ENCODE data around the gene GXYLT1. TPM values are rescaled to one million over a fixed set of nuclear protein-coding genes. Genes with fewer than 3 reads are reported as not detected.

The GXYLT1 gene
- total and polyA plus RNA-seq, 2 experiments from 2014 or later, result 3.9 to 13.4 TPM

DNA sequence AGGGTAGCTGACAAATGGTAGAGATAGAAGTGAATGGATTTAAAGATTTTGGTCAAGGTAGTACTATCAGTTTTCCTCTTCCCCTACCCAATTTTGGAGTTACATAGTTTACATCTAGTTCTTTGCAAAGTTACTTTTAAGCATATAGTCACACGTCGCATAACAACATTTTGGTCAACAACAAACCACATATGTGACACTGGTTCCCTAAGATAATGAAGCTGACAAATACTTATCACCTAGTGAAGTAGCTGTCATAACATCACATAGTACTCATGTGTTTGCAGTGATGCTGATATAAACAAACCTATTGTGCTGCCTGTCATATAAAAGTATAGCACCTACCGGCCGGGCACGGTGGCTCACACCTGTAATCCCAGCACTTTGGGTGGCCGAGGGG, 48.0 kb upstream of the GXYLT1 start (continued):
- TF ChIP-seq, protein P1, sequence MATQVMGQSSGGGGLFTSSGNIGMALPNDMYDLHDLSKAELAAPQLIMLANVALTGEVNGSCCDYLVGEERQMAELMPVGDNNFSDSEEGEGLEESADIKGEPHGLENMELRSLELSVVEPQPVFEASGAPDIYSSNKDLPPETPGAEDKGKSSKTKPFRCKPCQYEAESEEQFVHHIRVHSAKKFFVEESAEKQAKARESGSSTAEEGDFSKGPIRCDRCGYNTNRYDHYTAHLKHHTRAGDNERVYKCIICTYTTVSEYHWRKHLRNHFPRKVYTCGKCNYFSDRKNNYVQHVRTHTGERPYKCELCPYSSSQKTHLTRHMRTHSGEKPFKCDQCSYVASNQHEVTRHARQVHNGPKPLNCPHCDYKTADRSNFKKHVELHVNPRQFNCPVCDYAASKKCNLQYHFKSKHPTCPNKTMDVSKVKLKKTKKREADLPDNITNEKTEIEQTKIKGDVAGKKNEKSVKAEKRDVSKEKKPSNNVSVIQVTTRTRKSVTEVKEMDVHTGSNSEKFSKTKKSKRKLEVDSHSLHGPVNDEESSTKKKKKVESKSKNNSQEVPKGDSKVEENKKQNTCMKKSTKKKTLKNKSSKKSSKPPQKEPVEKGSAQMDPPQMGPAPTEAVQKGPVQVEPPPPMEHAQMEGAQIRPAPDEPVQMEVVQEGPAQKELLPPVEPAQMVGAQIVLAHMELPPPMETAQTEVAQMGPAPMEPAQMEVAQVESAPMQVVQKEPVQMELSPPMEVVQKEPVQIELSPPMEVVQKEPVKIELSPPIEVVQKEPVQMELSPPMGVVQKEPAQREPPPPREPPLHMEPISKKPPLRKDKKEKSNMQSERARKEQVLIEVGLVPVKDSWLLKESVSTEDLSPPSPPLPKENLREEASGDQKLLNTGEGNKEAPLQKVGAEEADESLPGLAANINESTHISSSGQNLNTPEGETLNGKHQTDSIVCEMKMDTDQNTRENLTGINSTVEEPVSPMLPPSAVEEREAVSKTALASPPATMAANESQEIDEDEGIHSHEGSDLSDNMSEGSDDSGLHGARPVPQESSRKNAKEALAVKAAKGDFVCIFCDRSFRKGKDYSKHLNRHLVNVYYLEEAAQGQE (IDR thresholded peaks at IDR 0.05; ENCODE audit: unreplicated experiment), result no peak
- TF ChIP-seq JUNB (IDR thresholded peaks at IDR 0.05; ENCODE audit: unreplicated experiment) (no peak), ZNF114 (CRISPR knock-in tag; IDR thresholded peaks at IDR 0.05) (no peak), POLR2AphosphoS5 (IDR thresholded peaks at IDR 0.05; ENCODE audit: low read depth) (no peak), NANOG (IDR thresholded peaks at IDR 0.05; ENCODE audit: borderline replicate concordance) (no peak), CREB1 (CRISPR knock-in tag; IDR thresholded peaks at IDR 0.05; ENCODE audit: low read depth) (no peak), EZH2phosphoT487 (IDR thresholded peaks at IDR 0.05; ENCODE audit: unreplicated experiment) (no peak), EZH2 (IDR thresholded peaks at IDR 0.05; ENCODE audit: low read depth, unreplicated experiment) (no peak), ZNF331 (CRISPR knock-in tag; IDR thresholded peaks at IDR 0.05; ENCODE audit: low read depth) (no peak)
- TF ChIP-seq, protein P2, sequence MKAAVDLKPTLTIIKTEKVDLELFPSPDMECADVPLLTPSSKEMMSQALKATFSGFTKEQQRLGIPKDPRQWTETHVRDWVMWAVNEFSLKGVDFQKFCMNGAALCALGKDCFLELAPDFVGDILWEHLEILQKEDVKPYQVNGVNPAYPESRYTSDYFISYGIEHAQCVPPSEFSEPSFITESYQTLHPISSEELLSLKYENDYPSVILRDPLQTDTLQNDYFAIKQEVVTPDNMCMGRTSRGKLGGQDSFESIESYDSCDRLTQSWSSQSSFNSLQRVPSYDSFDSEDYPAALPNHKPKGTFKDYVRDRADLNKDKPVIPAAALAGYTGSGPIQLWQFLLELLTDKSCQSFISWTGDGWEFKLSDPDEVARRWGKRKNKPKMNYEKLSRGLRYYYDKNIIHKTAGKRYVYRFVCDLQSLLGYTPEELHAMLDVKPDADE (IDR thresholded peaks at IDR 0.05), result no peak
- TF ChIP-seq, protein P3, sequence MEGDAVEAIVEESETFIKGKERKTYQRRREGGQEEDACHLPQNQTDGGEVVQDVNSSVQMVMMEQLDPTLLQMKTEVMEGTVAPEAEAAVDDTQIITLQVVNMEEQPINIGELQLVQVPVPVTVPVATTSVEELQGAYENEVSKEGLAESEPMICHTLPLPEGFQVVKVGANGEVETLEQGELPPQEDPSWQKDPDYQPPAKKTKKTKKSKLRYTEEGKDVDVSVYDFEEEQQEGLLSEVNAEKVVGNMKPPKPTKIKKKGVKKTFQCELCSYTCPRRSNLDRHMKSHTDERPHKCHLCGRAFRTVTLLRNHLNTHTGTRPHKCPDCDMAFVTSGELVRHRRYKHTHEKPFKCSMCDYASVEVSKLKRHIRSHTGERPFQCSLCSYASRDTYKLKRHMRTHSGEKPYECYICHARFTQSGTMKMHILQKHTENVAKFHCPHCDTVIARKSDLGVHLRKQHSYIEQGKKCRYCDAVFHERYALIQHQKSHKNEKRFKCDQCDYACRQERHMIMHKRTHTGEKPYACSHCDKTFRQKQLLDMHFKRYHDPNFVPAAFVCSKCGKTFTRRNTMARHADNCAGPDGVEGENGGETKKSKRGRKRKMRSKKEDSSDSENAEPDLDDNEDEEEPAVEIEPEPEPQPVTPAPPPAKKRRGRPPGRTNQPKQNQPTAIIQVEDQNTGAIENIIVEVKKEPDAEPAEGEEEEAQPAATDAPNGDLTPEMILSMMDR (conservative IDR thresholded peaks at IDR 0.05; ENCODE audit: low read depth in 2 of 2), result no peak

DNA sequence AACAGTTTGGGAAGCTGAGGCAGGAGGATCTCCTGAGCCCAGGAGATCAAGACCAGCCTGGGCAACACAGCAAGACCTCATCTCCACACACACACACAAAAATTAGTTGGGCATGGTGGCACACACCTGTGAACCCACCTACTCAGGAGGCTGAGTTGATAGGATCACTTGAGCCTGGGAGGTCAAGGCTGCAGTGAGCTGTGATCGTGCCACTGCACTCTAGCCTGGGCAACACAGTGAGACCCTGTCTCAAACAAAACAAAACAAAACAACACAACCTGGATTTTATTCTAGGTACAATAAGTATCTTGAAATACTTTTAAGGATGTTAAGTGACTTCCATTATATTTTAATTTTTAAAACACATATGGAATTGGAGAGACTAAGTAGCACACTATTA, 47.6 kb upstream of the GXYLT1 start:
- Mint-ChIP-seq H3K4me1 (peaks cover 6% of the 10 kb centered on the region; the same call in 2 of the 3 replicates), H3K27ac (no peak overlapping the region)

More for the DNA sequence above, 47.6 kb upstream of the GXYLT1 start:
- no peaks in the 10 kb centered on the region for H3K27me3 Mint-ChIP-seq (ENCODE audit: insufficient read depth, low read depth, poor library complexity)
- H3K9me3 Mint-ChIP-seq, result no peaks in the 10 kb centered on the region
- Histone ChIP-seq H3K4me1 (ENCODE audit: insufficient read depth) (no peaks in the 10 kb centered on the region), H3K27me3 (ENCODE audit: insufficient read depth) (no peaks in the 10 kb centered on the region), H3K4me2 (no peak overlapping the region), H3K4me3 (no peak overlapping the region), H2AFZ (no peak overlapping the region), H3K79me2 (replicated peaks; ENCODE audit: insufficient read depth) (no peaks in the 10 kb centered on the region), H4K20me1 (replicated peaks; ENCODE audit: insufficient read depth) (no peaks in the 10 kb centered on the region), H3K9me2 (ENCODE audit: insufficient read depth) (no peaks in the 10 kb centered on the region), H3F3A (replicated peaks; ENCODE audit: low read depth) (no peaks in the 10 kb centered on the region), H3K27ac (ENCODE audit: low read depth) (no peak overlapping the region), H3K36me3 (ENCODE audit: insufficient read depth) (no peaks in the 10 kb centered on the region)
- H3K36me3 Mint-ChIP-seq (ENCODE audit: low read depth), result no peaks in the 10 kb centered on the region
- DNase-seq (ENCODE audit: low spot score), result no peak
- TF ChIP-seq, protein P3 (conservative IDR thresholded peaks at IDR 0.05; ENCODE audit: low read depth in 2 of 2), result no peak
- TF ChIP-seq CREB1 (CRISPR knock-in tag; IDR thresholded peaks at IDR 0.05; ENCODE audit: low read depth) (no peak), ZNF331 (CRISPR knock-in tag; IDR thresholded peaks at IDR 0.05; ENCODE audit: low read depth) (no peak), NANOG (IDR thresholded peaks at IDR 0.05; ENCODE audit: borderline replicate concordance) (no peak), STAT1 (IDR thresholded peaks at IDR 0.05; ENCODE audit: unreplicated experiment) (no peak)
- TF ChIP-seq, protein P2 (IDR thresholded peaks at IDR 0.05), result no peak
- no peak for ATAC-seq
- H3K4me3 Mint-ChIP-seq, result no peak overlapping the region
